HG02884 (cell line): ENCODE measurements around the gene ITPR2.
"Not testable (repeated sequence)": the region's sequence is repeated elsewhere in the genome, so short reads cannot be mapped to it uniquely, and the experiment has no call there.

Source experiments
- ATAC-seq: cut with Tn5 transposase; IDR thresholded peaks from one replicate; pipeline ENCODE4 v1.9.1; 2021; ENCODE audit warnings: mild to moderate bottlenecking, moderate library complexity; ENCODE audit not compliant: unreplicated experiment

The ITPR2 gene

DNA sequence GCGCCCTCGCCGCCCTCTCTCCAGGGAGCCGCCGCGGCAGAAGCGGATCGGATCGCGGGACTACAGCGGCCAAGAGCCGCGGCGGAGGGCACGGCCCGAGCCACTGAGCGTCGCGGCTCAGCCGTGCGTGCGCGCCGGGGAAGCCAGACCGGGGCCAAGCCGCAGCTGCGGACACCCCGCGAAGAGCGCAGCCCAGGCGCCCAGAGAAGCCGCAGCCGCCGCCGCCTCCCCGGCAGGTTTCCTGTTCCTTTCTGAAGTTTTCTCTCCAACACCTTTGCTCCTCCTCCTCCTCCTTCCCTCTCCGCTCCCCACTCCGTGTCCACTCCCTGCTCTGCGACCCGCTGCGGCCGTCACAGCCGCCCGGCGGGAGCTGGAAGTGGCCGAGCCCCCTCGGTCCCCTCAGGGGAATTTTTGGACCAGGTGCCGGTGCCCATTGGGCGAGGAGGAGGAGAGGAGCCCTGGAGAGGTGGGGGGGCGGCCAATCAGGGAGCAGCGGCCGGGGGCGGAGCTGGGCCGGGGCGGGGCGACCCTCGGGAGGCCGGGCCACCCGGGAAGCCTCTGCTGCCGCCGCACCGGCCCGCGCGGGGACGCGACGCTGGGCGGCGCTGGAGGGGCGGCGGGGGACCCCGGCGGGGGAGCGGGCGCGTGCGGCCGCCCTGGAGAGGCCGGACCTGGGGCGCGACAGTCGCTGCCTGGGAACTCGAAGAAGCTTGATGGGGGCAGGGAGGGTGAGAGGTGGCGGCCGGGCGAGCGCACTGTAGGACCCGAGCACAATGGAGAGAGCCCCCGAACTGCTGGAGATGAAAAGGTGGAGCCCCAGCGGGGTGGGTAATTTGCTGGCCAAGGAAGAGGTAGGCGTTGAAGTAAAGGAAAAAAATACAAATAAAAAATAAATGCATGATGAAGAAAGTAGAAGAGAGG, at the start of gene ITPR2:
TSS of gene ITPR2 (minus strand) at position 373 of the 921 bp plus-strand sequence. CDS start 413 bp downstream, outside the sequence.
- ATAC-seq: peak; percentile 62

DNA sequence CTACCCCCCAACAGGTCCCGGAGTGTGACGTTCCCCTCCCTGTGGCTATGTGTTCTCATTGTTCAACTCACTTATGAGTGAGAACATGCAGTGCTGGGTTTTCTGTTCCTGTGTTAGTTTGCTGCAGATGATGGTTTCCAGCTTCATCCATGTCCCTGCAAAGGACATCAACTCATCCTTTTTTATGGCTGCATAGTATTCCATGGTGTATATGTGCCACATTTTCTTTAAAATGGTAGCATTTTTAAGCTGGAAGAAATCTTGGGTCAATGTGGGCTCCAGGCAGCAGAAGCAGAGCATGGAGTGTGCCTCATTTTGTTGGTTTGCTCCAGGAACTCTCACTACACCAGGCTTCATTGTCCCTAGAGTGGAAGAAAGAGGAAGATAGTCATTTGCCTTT, 47.6 kb upstream of the ITPR2 start:
- no peak for ATAC-seq

DNA sequence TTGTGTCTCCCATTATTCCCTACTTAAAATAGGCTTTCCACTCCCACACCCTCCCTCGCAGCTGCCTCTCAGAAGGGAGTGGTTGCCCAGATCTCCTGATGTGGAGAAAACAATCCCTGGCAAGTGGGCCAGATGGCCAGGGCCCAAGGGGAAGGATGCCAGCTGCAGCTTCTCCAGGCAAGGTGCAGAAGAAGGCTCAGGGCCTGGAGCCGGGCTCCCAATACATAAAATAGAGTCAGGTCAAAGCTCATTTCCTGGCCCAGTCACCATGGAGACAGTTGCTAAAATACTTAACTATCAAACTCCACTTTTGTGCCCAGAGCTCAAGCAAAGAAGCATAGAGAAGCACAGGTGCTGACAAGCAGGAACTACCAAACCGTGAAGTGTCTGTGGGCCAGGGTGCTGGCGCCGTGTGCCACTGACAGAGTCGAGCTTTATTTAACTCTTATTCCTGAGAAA, 45.7 kb upstream of the ITPR2 start:
- no peak for ATAC-seq

DNA sequence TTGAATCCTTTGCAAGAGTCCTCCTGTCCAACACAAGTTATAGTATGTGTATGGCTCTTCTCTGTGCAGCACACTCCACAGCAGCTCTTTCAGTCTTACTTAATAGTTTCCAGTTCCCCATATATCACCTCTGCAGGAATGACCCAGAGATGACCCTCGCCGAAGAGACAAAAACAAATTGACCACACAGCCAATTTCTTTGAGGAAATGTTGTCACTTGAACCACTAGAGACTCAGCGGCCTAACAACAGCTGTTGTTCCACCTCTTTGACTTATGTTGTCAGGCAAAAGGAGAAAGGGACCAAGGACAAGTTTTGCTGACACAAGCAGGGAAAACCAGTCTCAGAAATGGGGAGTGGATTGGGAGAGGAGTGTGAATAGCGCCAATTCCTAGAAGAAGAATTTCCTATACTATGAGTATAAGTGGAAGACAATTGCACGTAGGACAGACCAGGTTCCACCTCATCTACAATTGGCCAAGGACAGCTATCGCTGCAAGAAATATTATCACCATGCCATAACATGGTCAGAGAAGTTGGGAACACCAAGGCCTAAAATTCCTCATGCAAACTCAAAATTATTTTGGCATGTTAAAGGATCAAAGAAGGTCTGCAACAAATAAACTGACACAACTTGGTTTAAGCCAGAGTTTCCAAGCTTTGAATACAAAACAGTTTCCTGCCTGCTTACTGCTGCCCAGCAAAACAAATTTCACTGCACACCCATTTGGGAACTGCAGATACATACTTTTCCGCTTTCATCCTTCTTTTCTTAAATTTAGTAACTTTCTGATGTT, 41.7 kb upstream of the ITPR2 start:
- peak; percentile 56 for ATAC-seq

DNA sequence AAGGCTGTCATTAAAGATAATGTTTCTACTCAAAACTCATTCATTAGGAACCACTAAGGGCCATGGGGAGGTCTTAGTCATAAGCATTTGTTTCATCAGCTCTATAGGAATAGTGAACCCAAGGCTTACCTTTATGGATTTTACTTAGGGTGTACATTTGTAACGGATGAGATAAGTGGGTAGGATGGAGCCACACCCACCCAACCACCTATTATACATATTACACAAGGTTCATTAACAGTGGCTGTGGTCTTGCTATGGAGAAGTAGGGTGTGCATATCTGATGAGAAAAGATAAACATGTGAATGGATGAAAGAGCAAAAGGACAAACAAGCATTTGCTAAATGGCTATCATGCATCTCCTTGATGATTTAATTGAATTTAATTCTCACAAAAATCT, 39.6 kb upstream of the ITPR2 start:
- no peak for ATAC-seq

DNA sequence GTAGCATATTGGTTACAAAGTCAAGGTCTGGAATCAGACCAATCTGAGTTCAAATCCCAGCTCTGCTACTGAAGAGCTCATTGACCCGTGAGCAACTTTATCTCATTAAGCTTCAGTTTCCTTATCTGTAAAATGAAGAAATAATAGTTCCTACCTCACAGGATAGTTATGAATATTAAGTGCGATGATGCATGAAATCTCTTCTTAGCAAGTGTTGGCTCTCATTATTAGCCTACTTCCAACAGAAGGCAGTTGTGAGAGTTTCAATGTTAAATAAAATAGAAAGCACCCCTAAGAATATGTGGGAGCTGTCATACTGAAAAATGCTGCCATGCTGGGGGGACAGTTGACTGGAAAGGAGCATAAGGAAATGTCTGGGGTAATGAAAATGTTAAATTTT, 39.0 kb upstream of the ITPR2 start:
- ATAC-seq: no peak

DNA sequence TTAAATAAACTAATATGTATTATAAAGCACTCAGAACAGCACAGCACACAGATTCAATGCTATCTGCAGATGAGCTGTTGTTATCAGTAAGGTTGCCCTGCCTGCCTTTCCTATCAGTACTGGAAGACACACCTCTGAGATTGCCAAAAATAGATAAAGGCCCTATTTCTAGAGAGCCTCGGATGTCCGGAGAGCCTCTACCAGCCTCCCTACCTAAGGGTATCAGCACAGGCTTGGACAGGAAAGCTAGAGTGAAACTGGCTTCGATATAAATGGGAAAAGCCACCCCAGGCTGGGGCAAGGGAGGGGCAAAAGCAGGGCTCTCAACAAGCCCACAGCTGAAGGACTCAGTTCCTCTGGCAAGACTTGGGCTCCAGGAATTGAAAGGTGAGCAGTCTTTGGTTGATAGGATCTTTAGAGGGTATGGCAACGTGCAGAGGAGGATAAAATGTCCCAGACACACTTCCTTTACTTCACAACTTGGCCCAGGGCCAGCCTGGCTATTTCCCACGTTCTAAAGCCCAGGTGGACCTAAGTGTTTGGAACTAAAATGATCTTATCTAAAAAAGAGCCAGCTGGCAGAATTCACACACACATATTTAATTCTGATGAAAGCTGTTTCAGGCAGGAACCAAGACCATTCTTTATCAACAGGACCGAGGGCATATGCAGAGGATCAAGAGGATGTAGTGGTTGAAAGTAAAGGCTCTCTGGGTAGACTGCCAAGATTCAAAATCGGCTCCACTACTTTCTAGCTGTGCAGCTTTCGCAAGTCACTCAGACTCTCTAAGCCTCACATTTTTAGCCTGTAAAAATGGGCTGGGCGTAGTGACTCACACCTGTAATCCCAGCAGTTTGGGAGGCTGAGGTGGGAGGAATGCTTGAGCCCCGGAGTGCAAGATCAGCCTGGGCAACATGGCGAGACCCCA, 37.8 kb upstream of the ITPR2 start:
- ATAC-seq: no peak

DNA sequence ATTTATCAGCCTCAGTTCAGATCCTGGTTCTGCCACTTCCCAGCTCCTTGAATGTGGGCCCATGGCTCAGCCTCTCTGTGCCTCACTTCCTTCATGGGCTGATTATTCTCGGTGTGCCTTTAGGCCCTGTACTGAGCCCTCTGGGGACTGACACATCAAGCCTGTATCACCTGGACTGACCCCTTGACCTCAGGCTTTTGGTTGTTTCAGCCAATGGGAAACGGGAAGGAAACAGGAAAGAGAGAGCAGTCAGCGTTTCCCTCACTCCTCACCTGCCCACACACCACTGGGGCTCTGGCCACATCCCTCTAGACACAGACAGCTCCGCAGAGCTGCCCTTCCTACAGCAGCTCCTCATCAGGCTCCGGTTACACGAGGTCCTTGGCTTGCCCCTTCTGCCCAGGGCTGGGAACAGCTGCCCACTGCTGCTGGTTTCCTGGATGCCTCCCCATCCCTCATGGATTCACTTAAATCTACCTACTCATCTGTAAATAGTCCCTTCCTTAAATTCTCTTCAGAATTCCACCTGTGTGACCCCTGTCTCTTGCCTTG, 37.0 kb upstream of the ITPR2 start:
- no peak for ATAC-seq

DNA sequence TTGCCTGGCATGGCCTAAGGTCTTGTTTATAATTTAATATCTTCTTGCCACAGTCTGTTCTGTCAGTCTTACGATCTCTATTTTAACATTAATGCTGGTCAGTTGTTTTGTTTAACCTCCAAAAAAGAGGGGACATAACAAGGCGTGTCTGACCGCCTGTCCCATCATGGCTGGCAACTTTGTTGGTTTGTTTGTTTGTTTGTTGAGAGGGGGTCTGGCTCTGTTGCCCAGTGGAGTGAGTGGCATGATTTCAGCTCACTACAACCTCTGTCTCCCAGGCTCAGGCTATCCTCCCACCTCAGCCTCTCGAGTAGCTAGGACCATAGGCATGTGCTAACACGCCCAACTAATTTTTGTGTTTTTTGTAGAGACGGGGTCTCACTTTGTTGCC, 36.1 kb upstream of the ITPR2 start:
- ATAC-seq: no peak

DNA sequence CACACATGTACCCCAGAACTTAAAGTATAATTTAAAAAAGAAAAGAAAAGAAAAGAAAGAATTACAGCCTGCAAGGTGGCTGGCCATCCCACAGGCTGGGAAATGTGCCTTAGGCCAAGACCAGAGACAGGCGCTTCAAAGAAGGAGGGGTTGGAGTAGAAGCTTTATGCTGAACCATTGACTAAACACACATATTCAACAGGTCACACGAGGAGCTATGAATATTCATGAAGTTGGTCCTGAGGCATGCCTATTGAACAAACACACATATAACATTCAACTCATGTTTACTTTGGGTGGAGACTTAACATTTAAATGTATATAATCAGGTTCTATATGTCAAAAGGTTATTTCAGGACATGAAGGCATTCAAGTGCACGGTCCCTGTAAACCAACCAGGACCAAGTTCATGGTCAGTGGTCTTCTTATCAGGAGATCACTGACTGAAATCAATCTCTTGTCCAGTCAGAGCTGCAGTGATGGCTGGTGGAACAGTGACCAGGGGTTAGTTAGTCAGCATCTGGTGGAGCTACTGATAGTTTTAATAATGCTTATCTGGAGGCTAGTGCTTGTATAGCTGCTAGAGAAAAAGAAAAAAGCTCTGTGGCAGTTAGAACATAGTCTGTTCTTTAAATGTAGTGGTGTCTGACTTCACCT, 35.6 kb upstream of the ITPR2 start:
- no peak for ATAC-seq

DNA sequence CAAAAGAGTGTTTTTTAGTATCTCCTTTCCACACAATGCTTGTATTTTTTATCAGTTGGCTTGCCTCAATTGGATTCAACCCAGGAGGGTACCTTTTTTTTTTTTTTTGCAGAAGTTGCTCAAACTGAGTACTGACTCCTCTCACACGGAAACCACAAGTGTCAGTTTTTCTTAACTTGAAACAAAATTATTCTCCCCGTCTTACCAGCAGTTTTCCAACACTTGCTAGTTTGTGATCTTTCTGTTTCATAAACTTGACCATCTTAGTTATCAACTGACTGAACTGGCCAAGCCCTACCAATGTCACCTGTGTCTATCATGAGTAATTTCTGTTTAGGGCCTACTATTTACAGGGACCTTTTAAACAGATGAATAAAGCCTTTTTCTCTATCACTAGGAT, 34.1 kb upstream of the ITPR2 start:
- ATAC-seq: peak; percentile 60

DNA sequence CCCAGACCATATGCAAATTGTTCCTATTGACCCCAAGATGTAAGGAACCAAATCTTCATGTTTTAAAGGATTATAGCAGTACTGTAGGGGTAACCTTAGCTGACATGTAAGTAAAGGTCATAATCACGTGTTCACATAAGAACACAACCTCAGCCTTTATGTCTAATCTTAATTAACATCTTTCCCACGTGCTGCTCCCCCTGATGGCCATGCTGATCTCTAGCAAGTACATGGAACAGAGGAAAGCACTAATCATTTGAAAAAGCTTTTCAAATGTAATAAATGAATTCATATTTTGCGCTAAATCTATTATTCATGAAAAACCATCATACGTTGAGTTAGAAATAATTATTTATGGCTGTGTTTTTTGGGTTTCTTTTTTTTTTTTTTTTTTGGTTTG, 30.5 kb upstream of the ITPR2 start:
- ATAC-seq: no peak

DNA sequence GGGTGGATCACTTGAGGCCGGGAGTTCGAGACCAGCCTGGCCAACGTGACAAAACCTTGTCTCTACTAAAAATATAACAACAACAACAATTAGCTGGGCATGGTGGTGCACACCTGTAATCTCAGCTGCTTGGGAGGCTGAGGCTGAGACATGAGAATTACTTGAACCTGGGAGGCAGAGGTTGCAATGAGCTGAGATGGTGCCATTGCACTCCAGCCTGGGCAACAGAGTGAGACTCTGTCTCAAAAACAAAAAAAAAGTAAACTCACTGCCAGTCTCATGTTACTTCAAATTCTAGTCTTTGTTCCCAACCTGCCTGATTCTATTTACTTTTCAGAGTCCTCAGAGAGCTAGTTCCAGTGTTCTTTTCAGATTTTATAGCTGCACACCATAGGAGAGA, 29.8 kb upstream of the ITPR2 start:
- not testable (repeated sequence) for ATAC-seq

DNA sequence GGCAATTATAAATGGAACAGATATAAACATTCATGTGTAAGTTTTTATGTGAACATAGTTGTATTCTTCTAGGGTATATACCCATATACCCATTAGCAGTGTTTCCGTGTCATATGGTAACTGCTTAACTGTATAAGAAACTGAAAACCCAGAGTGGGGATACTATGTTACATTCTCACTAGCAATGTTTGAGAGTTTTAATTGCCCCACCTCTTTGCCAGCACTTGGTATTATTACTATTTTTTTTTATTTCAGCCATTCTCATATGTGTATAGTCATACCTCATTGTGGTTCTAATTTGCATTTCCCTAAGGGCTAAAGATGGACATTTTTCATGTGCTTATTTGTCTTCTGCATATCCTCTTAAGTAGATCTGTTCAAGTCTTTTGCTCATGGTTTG, 28.7 kb upstream of the ITPR2 start:
- no peak for ATAC-seq

DNA sequence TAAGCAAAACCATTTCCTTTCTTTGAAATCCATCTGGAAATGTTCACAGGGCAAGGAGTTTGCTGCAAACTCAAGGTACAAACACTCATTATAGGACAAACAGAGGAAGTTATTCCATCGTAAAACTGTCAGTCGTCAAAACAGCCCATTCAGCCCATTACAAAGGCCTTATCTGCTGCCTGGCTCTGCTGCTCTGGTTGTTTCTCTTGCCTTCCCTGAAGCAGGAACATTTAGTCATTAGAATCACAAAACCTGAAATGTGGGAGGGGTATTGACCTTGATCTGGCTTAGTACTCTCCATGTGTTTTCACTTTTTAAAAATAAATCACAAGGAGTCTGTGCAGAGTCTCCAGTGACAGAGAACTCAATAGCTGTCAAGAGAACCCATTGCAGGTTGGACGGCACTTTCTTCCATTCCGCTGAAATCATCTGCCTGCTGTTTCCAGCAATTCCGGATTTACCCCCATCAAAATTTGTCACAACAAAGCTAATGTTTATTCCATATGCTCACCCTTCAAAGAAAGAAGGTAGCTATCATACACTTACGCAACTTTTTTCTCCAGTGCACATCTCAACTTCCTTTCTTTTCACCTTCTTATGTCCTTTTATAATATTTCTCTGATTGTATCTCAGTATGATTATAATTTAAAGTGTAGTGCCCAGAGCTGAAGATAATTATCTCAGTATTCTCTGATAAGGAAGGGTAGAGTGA, 24.6 kb upstream of the ITPR2 start:
- ATAC-seq: no peak

DNA sequence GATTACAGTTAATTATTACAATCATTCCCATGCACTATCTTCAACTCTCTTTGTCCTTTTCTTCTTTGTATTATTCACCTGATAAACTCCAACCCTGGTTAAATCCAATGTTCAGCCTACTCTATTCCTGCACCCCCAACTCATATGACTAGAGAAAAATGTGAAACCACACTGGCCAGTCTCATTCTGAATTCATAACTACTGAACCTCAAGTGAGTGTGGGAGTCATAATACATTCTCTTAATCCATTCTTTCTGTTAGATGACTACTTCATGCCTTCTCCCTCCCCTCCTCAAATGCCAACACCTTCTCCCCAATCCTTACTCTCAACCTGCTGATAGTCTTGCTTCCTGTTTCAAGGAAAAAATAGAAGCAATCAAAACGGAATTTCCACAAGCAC, 22.3 kb upstream of the ITPR2 start:
- ATAC-seq: no peak

DNA sequence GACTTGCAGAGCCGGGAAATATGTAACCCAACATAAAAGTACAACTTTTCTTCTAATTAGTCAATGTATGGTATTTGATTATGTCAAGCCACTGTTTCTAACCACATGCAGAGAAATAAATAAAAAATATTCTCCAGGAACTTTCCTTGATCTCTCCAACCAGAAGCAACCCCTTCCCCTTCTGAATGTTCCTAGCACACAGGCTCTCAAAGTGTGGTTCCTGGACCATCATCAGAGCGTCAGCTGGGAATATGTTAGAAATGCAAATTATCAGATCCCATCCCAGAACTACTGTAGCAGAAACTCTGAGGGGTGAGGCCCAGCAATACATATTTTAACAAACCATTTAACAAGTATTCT, 21.0 kb upstream of the ITPR2 start:
- no peak for ATAC-seq

DNA sequence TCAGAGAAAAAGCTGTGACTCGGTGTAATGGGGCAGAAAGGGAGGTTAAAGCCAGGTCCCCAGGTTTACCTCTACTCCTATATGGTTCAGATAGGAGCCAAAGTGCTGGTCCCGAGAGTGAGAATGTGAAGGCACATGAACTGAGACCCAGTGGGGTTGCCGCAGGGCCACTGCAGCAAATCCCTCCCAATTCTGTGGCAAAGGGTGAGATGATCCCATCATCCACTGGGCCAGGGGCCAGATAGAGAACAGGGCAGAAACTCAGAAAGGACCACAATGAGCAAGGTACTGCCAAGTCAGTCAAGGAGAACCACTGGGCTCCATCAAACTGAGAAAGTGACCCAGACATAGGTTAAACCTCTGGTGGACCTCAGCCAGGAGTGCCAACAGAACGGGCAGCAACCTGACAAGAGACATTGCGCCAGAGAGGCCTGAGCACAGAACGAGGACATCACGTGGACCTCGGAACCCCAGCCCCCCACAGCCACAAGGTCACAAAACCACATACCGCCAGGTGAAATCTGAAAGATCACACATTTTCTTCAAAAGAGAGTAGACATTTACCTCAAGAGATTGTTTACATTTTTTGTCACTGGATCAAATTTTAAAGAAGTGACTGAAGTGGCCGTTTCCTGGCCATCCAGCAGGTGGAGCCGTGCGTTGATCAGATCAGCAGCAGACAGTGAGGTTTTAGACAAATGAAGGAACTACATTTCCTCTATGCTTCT, 20.5 kb upstream of the ITPR2 start:
- ATAC-seq: peak; percentile 80
